Suprapubic skin (tissue), 4 donors: Measurements from ENCODE around the gene ADAMTS10.
"Not testable (repeated sequence)": the region's sequence is repeated elsewhere in the genome, so short reads cannot be mapped to it uniquely, and the experiment has no call there.

Experiments used
- EP300 ChIP-seq: sonication (generic); formaldehyde crosslinking; IDR thresholded peaks from one replicate; pipeline ENCODE4 v1.6.1; 2017; ENCODE audit warnings: antibody characterized with exemption
- POLR2A ChIP-seq, 2 donors: fragments of 450-650 bp; IDR thresholded peaks; one replicate each; pipeline ENCODE4 v1.6.1; 2017; ENCODE audit warnings: antibody characterized with exemption in 2 of 2, mild to moderate bottlenecking in 2 of 2, moderate library complexity in 2 of 2
- POLR2AphosphoS5 ChIP-seq, 3 donors: sonication (generic); formaldehyde crosslinking; IDR thresholded peaks; one replicate each; pipeline ENCODE4 v1.6.1; 2017; ENCODE audit warnings: antibody characterized with exemption in 3 of 3
- TF ChIP-seq, protein P1 (sequence below), 2 donors: fragments of 200-600 bp in 1 of 2; fragments of 450-650 bp in 1 of 2; sonication (generic) in 1 of 2; IDR thresholded peaks; one replicate each; pipeline ENCODE4 v1.5.1; 2016 to 2019; ENCODE audit warnings: antibody characterized with exemption in 2 of 2, mild to moderate bottlenecking in 1 of 2, moderate library complexity in 1 of 2

DNA sequence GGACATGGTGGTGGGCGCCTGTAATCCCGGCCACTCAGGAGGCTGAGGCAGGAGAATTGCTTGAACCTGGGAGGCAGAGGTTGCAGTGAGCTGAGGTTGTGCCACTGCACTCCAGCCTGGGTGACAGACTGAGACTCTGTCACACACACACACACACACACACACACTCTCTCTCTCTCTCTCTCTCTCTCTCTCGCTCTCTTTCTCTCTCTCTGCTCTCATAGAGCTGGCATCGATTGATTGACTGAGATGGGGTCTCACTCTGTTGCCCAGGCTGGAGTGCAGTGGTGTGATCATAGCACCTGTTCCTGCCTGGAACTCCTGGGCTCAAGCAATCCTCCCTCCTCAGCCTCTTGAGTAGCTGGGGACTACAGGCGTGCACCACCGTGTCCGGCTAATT is 56.8 kb downstream of the ADAMTS10 start:
- TF ChIP-seq, protein P1, sequence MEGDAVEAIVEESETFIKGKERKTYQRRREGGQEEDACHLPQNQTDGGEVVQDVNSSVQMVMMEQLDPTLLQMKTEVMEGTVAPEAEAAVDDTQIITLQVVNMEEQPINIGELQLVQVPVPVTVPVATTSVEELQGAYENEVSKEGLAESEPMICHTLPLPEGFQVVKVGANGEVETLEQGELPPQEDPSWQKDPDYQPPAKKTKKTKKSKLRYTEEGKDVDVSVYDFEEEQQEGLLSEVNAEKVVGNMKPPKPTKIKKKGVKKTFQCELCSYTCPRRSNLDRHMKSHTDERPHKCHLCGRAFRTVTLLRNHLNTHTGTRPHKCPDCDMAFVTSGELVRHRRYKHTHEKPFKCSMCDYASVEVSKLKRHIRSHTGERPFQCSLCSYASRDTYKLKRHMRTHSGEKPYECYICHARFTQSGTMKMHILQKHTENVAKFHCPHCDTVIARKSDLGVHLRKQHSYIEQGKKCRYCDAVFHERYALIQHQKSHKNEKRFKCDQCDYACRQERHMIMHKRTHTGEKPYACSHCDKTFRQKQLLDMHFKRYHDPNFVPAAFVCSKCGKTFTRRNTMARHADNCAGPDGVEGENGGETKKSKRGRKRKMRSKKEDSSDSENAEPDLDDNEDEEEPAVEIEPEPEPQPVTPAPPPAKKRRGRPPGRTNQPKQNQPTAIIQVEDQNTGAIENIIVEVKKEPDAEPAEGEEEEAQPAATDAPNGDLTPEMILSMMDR (IDR thresholded peaks at IDR 0.05): not testable (repeated sequence)
- TF ChIP-seq POLR2AphosphoS5 (IDR thresholded peaks at IDR 0.05); EP300; POLR2A (IDR thresholded peaks at IDR 0.05): not testable (repeated sequence)
